Lower lobe of right lung (tissue), 2 donors: ENCODE data around the gene PSEN2. TPM values are rescaled to one million over a fixed set of nuclear protein-coding genes. Genes with fewer than 3 reads are reported as not detected.

Source experiments
- ATAC-seq, 2 donors: fragments of 200-7000 bp; cut with Tn5 transposase; one replicate each; pipeline ENCODE4 v1.9.1; 2020 to 2022; ENCODE audit warnings: mild to moderate bottlenecking in 2 of 2, moderate library complexity in 2 of 2
- DNase-seq: peaks from one replicate; pipeline ENCODE4 v3.0.0-alpha.2; 2020
- H3K27ac ChIP-seq: fragments of 200-600 bp; one replicate; pipeline ENCODE4 v1.8.0; 2022
- H3K27me3 ChIP-seq: fragments of 200-600 bp; one replicate; pipeline ENCODE4 v1.8.0; 2022; ENCODE audit warnings: low read depth
- H3K36me3 ChIP-seq: fragments of 200-600 bp; one replicate; pipeline ENCODE4 v1.8.0; 2022; ENCODE audit warnings: mild to moderate bottlenecking
- H3K4me1 ChIP-seq: fragments of 200-600 bp; one replicate; pipeline ENCODE4 v1.8.0; 2022
- H3K4me3 ChIP-seq: fragments of 200-600 bp; one replicate; pipeline ENCODE4 v1.8.0; 2022; ENCODE audit warnings: mild to moderate bottlenecking
- H3K9me3 ChIP-seq: fragments of 200-600 bp; one replicate; pipeline ENCODE4 v1.8.0; 2022
- CTCF ChIP-seq: fragments of 200-600 bp; IDR thresholded peaks from one replicate; pipeline ENCODE4 v1.8.0; 2022; ENCODE audit warnings: antibody characterized with exemption, mild to moderate bottlenecking
- intact Hi-C: fragments of 100-400 bp; cut with DNase I; formaldehyde crosslinking; loops from one replicate; pipeline ENCODE4 v1.11.0; 2022
- total RNA-seq: library from RNA; stranded (reverse); fragmentation: NEBNext Ultra II Directional; extraction: Animal tissue kit (Norgen Biotek cat#: 25700); gene quantifications from one replicate; pipeline ENCODE4 v1.2.1, GENCODE V29; 2021
- donor health status: DM: no; HTN: yes; CAD: no; lungs with severe emphysema.

The PSEN2 gene
- total RNA-seq, 1 donor from 2014 or later: 26.6 TPM

- ATAC-seq (no peak), DNase-seq (no peak)
- H3K27me3 ChIP-seq: no peaks in the 10 kb centered on the region
- no peaks in the 10 kb centered on the region for H3K9me3 ChIP-seq
- intact Hi-C loops: no loop called here
- no peak overlapping the region for H3K27ac ChIP-seq
- H3K4me1 ChIP-seq: peaks cover 28% of the 10 kb centered on the region
- peaks cover 49% of the 10 kb centered on the region for H3K36me3 ChIP-seq
- TF ChIP-seq CTCF: no peak
- H3K4me3 ChIP-seq: no peak overlapping the region
These were observed 10.2 kb downstream of the PSEN2 start for GRCh38 chr1:226880372-226881287.

DNA sequence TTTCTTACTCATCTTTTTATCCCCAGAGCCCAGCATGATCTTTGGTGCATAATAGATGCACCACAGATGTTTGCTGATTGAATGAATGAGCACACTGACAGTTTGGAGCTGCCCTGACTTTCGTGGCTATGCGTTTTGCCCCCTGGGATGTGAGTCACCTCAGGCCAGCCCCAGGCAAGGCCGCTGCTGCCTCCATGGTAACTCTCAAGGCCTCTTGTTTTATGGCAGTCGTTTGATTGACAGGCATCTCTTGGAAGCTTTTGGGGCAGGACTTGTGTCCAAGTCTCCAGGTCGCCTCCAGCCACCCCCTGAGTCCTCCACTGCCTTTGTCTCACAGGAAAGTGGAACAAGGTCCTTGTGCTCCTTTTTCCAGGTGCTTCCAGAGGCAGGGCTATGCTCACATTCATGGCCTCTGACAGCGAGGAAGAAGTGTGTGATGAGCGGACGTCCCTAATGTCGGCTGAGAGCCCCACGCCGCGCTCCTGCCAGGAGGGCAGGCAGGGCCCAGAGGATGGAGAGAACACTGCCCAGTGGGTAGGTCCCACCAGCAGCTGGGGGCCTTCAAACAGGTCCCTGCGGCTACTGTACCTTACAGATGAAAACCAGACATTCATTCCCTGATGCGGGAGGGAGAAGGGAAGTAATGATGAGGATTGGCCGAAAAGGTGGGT is 11.2 kb downstream of the PSEN2 start:
- H3K27ac ChIP-seq: peak overlapping the region; percentile 70
- no peaks in the 10 kb centered on the region for H3K9me3 ChIP-seq
- H3K4me1 ChIP-seq: peaks cover 38% of the 10 kb centered on the region
- ATAC-seq: no peak
- H3K4me3 ChIP-seq: no peak overlapping the region
- H3K36me3 ChIP-seq: peaks cover 49% of the 10 kb centered on the region
- intact Hi-C loops: no loop called here
- TF ChIP-seq CTCF: no peak
- no peaks in the 10 kb centered on the region for H3K27me3 ChIP-seq
- DNase-seq: no peak

- no peak for DNase-seq
- no peaks in the 10 kb centered on the region for H3K27me3 ChIP-seq
- peaks cover 46% of the 10 kb centered on the region for H3K36me3 ChIP-seq
- peaks cover 42% of the 10 kb centered on the region for H3K4me1 ChIP-seq
- no peak for TF ChIP-seq CTCF
- intact Hi-C loops: no loop called here
- no peaks in the 10 kb centered on the region for H3K9me3 ChIP-seq
- peak overlapping the region; percentile 36 for H3K4me3 ChIP-seq
- peak overlapping the region; percentile 70 for H3K27ac ChIP-seq
- ATAC-seq: no peak
These were observed 11.8 kb downstream of the PSEN2 start for GRCh38 chr1:226882187-226882586.

DNA sequence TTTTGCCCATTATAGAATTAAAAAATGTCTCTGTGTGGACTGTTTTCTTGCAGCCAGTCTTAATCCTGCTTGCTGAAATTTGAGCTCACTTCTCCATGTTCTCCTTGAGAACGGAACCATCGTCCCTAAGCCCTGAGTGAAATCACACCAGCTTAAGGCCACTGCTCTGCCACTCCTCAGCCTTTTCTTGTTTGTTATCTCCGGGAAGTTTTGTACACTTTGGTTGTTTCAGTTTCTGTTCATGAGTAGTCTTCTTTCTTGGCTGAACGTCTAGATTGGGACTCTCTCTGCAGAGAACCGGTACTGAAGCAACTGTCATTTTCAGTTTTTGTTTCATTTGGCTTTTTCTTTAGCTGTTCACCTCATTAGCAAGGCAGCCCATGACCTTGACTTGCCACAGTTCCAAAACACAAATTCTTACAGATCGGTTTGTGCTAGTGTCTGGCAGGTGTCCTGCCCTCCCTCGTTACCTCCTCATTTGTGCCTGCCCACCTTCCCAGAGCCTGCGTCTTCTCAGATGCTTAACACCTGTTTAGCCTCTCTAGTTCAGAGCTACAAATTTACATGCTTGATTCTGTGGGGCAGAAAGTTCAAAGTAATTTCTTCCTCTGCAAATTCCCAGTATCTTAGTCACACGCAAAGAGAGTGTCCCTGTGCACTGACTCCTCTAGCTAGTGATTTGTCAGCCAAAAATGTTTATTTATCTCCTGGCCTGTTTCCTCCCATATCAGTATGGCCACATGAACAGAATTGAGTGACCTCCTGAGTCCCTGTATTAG is 12.4 kb downstream of the PSEN2 start:
- intact Hi-C loops: no loop called here
- ATAC-seq: peak; percentile 53 to 74
- no peaks in the 10 kb centered on the region for H3K27me3 ChIP-seq
- DNase-seq: no peak
- H3K4me3 ChIP-seq: peak overlapping the region; percentile 36
- H3K36me3 ChIP-seq: peaks cover 45% of the 10 kb centered on the region
- TF ChIP-seq CTCF: no peak
- H3K4me1 ChIP-seq: peaks cover 42% of the 10 kb centered on the region
- H3K27ac ChIP-seq: peak overlapping the region; percentile 70
- H3K9me3 ChIP-seq: no peaks in the 10 kb centered on the region

GRCh38 chr1:226883630-226884029 is 13.2 kb downstream of the PSEN2 start:
- intact Hi-C loops: no loop called here
- no peaks in the 10 kb centered on the region for H3K9me3 ChIP-seq
- peaks cover 42% of the 10 kb centered on the region for H3K4me1 ChIP-seq
- H3K27me3 ChIP-seq: no peaks in the 10 kb centered on the region
- DNase-seq (no peak), ATAC-seq (no peak)
- peaks cover 45% of the 10 kb centered on the region for H3K36me3 ChIP-seq
- no peak overlapping the region for H3K4me3 ChIP-seq
- no peak for TF ChIP-seq CTCF
- H3K27ac ChIP-seq: peak overlapping the region; percentile 70
